ENCODE results near the gene GTF2B. TPM values are rescaled to one million over a fixed set of nuclear protein-coding genes. Genes with fewer than 3 reads are reported as not detected.
"Not testable (repeated sequence)": the region's sequence is repeated elsewhere in the genome, so short reads cannot be mapped to it uniquely, and the experiment has no call there.

The GTF2B gene
- polyA plus RNA-seq, 1 donor, result 34.2 TPM

GRCh38 chr1:88890131-88890530 is 1.2 kb downstream of the GTF2B start:
- H3K4me1 ChIP-seq (ENCODE audit: control insufficient read depth, insufficient read depth, low read length), result peaks cover 14% of the 10 kb centered on the region
- peaks cover 8% of the 10 kb centered on the region for H3K36me3 ChIP-seq (ENCODE audit: control insufficient read depth, insufficient read depth, low read length)
- H3K27ac ChIP-seq (ENCODE audit: low read length), result no peak overlapping the region
- no peaks in the 10 kb centered on the region for H3K9me3 ChIP-seq (ENCODE audit: control insufficient read depth, low read depth, low read length)
- H3K27me3 ChIP-seq (ENCODE audit: control insufficient read depth, insufficient read depth, low read length), result no peaks in the 10 kb centered on the region
- WGBS (ENCODE audit: insufficient coverage, low lambda C conversion rate), result no CpG with 5 or more reads among the region's 2 CpGs
- H3K4me3 ChIP-seq (ENCODE audit: low read length), result peak overlapping the region; percentile 87
- no peak for DNase-seq

GRCh38 chr1:88888750-88889149 is 2.6 kb downstream of the GTF2B start:
- Histone ChIP-seq H3K4me3 (ENCODE audit: low read length) (no peak overlapping the region), H3K9me3 (ENCODE audit: control insufficient read depth, low read depth, low read length) (no peaks in the 10 kb centered on the region), H3K27ac (ENCODE audit: low read length) (no peak overlapping the region), H3K27me3 (ENCODE audit: control insufficient read depth, insufficient read depth, low read length) (no peaks in the 10 kb centered on the region), H3K4me1 (ENCODE audit: control insufficient read depth, insufficient read depth, low read length) (peaks cover 14% of the 10 kb centered on the region), H3K36me3 (ENCODE audit: control insufficient read depth, insufficient read depth, low read length) (peaks cover 16% of the 10 kb centered on the region)
- 100% methylated on average over 1 of the region's 1 CpG for WGBS (ENCODE audit: insufficient coverage, low lambda C conversion rate)
- DNase-seq, result no peak

- peaks cover 14% of the 10 kb centered on the region for H3K4me1 ChIP-seq (ENCODE audit: control insufficient read depth, insufficient read depth, low read length)
- no peaks in the 10 kb centered on the region for H3K9me3 ChIP-seq (ENCODE audit: control insufficient read depth, low read depth, low read length)
- H3K27ac ChIP-seq (ENCODE audit: low read length), result no peak overlapping the region
- peaks cover 23% of the 10 kb centered on the region for H3K36me3 ChIP-seq (ENCODE audit: control insufficient read depth, insufficient read depth, low read length)
- no peak overlapping the region for H3K4me3 ChIP-seq (ENCODE audit: low read length)
- H3K27me3 ChIP-seq (ENCODE audit: control insufficient read depth, insufficient read depth, low read length), result no peaks in the 10 kb centered on the region
- no CpG with 5 or more reads among the region's 3 CpGs for WGBS (ENCODE audit: insufficient coverage, low lambda C conversion rate)
- no peak for DNase-seq
These were observed 5.4 kb downstream of the GTF2B start for GRCh38 chr1:88885933-88886332.

GRCh38 chr1:88883156-88883555 is 8.2 kb downstream of the GTF2B start:
- Histone ChIP-seq H3K27me3 (ENCODE audit: control insufficient read depth, insufficient read depth, low read length) (no peaks in the 10 kb centered on the region), H3K9me3 (ENCODE audit: control insufficient read depth, low read depth, low read length) (no peaks in the 10 kb centered on the region), H3K27ac (ENCODE audit: low read length) (no peak overlapping the region), H3K4me3 (ENCODE audit: low read length) (no peak overlapping the region), H3K36me3 (ENCODE audit: control insufficient read depth, insufficient read depth, low read length) (peaks cover 36% of the 10 kb centered on the region), H3K4me1 (ENCODE audit: control insufficient read depth, insufficient read depth, low read length) (no peaks in the 10 kb centered on the region)
- DNase-seq, result no peak
- no CpG with 5 or more reads among the region's 3 CpGs for WGBS (ENCODE audit: insufficient coverage, low lambda C conversion rate)

GRCh38 chr1:88880717-88881116 is 10.7 kb downstream of the GTF2B start:
- peaks cover 29% of the 10 kb centered on the region for H3K36me3 ChIP-seq (ENCODE audit: control insufficient read depth, insufficient read depth, low read length)
- H3K4me1 ChIP-seq (ENCODE audit: control insufficient read depth, insufficient read depth, low read length); H3K4me3 ChIP-seq (ENCODE audit: low read length); H3K27me3 ChIP-seq (ENCODE audit: control insufficient read depth, insufficient read depth, low read length); DNase-seq; H3K9me3 ChIP-seq (ENCODE audit: control insufficient read depth, low read depth, low read length); H3K27ac ChIP-seq (ENCODE audit: low read length): not testable (repeated sequence)
- WGBS (ENCODE audit: insufficient coverage, low lambda C conversion rate), result no CpG with 5 or more reads among the region's 8 CpGs

- no peak for DNase-seq
- no peak overlapping the region for H3K4me3 ChIP-seq (ENCODE audit: low read length)
- H3K4me1 ChIP-seq (ENCODE audit: control insufficient read depth, insufficient read depth, low read length), result no peaks in the 10 kb centered on the region
- H3K36me3 ChIP-seq (ENCODE audit: control insufficient read depth, insufficient read depth, low read length), result peaks cover 21% of the 10 kb centered on the region
- no peak overlapping the region for H3K27ac ChIP-seq (ENCODE audit: low read length)
- H3K27me3 ChIP-seq (ENCODE audit: control insufficient read depth, insufficient read depth, low read length), result no peaks in the 10 kb centered on the region
- no peaks in the 10 kb centered on the region for H3K9me3 ChIP-seq (ENCODE audit: control insufficient read depth, low read depth, low read length)
- 100% methylated on average over 1 of the region's 4 CpGs for WGBS (ENCODE audit: insufficient coverage, low lambda C conversion rate)
These were observed 12.6 kb downstream of the GTF2B start for GRCh38 chr1:88878731-88879130.

GRCh38 chr1:88877911-88878310 is 13.5 kb downstream of the GTF2B start:
- no peaks in the 10 kb centered on the region for H3K4me1 ChIP-seq (ENCODE audit: control insufficient read depth, insufficient read depth, low read length)
- no peak overlapping the region for H3K27ac ChIP-seq (ENCODE audit: low read length)
- H3K27me3 ChIP-seq (ENCODE audit: control insufficient read depth, insufficient read depth, low read length), result no peaks in the 10 kb centered on the region
- H3K4me3 ChIP-seq (ENCODE audit: low read length), result no peak overlapping the region
- no peaks in the 10 kb centered on the region for H3K9me3 ChIP-seq (ENCODE audit: control insufficient read depth, low read depth, low read length)
- WGBS (ENCODE audit: insufficient coverage, low lambda C conversion rate), result 89% methylated on average over 3 of the region's 9 CpGs
- no peak for DNase-seq
- H3K36me3 ChIP-seq (ENCODE audit: control insufficient read depth, insufficient read depth, low read length), result peaks cover 18% of the 10 kb centered on the region

GRCh38 chr1:88877382-88877825 is 14.0 kb downstream of the GTF2B start:
- Histone ChIP-seq H3K36me3 (ENCODE audit: control insufficient read depth, insufficient read depth, low read length) (peaks cover 18% of the 10 kb centered on the region), H3K4me1 (ENCODE audit: control insufficient read depth, insufficient read depth, low read length) (no peaks in the 10 kb centered on the region), H3K4me3 (ENCODE audit: low read length) (no peak overlapping the region), H3K9me3 (ENCODE audit: control insufficient read depth, low read depth, low read length) (no peaks in the 10 kb centered on the region), H3K27ac (ENCODE audit: low read length) (no peak overlapping the region), H3K27me3 (ENCODE audit: control insufficient read depth, insufficient read depth, low read length) (no peaks in the 10 kb centered on the region)
- no peak for DNase-seq
- no CpG with 5 or more reads among the region's 6 CpGs for WGBS (ENCODE audit: insufficient coverage, low lambda C conversion rate)

- 92% methylated on average over 1 of the region's 5 CpGs for WGBS (ENCODE audit: insufficient coverage, low lambda C conversion rate)
- no peaks in the 10 kb centered on the region for H3K9me3 ChIP-seq (ENCODE audit: control insufficient read depth, low read depth, low read length)
- H3K4me3 ChIP-seq (ENCODE audit: low read length), result no peak overlapping the region
- no peaks in the 10 kb centered on the region for H3K4me1 ChIP-seq (ENCODE audit: control insufficient read depth, insufficient read depth, low read length)
- H3K27ac ChIP-seq (ENCODE audit: low read length), result no peak overlapping the region
- no peaks in the 10 kb centered on the region for H3K27me3 ChIP-seq (ENCODE audit: control insufficient read depth, insufficient read depth, low read length)
- peaks cover 15% of the 10 kb centered on the region for H3K36me3 ChIP-seq (ENCODE audit: control insufficient read depth, insufficient read depth, low read length)
- no peak for DNase-seq
These were observed 14.6 kb downstream of the GTF2B start for GRCh38 chr1:88876573-88877365.

- H3K27me3 ChIP-seq (ENCODE audit: control insufficient read depth, insufficient read depth, low read length), result no peaks in the 10 kb centered on the region
- peaks cover 14% of the 10 kb centered on the region for H3K36me3 ChIP-seq (ENCODE audit: control insufficient read depth, insufficient read depth, low read length)
- H3K4me3 ChIP-seq (ENCODE audit: low read length), result no peak overlapping the region
- no peak for DNase-seq
- 93% methylated on average over 2 of the region's 4 CpGs for WGBS (ENCODE audit: insufficient coverage, low lambda C conversion rate)
- no peak overlapping the region for H3K27ac ChIP-seq (ENCODE audit: low read length)
- H3K4me1 ChIP-seq (ENCODE audit: control insufficient read depth, insufficient read depth, low read length), result no peaks in the 10 kb centered on the region
- no peaks in the 10 kb centered on the region for H3K9me3 ChIP-seq (ENCODE audit: control insufficient read depth, low read depth, low read length)
These were observed 15.8 kb downstream of the GTF2B start for GRCh38 chr1:88875595-88875994.
